Effector memory CD8-positive, alpha-beta T cell (primary cell): ENCODE results near the gene ELF3.
"Not testable (repeated sequence)": the region's sequence is repeated elsewhere in the genome, so short reads cannot be mapped to it uniquely, and the experiment has no call there.

Experiments
- ATAC-seq: fragments of 150-1000 bp; cut with Tn5 transposase; replicated peaks from 2 replicates; pipeline ENCODE4 v1.10.0; 2021; ENCODE audit warnings: mild to moderate bottlenecking, moderate library complexity
- DNase-seq, 3 experiments: peaks; one replicate each; pipeline ENCODE4 v3.0.0; 2021
- H3K27ac Mint-ChIP-seq, 2 donors: one replicate each; pipeline ENCODE4 v1.8.0; 2022; ENCODE audit warnings: mild to moderate bottlenecking in 2 of 2, mixed read lengths in 2 of 2, moderate library complexity in 2 of 2
- H3K27me3 Mint-ChIP-seq, 2 donors: one replicate each; pipeline ENCODE4 v1.8.0; 2022; ENCODE audit warnings: mixed read lengths in 2 of 2
- H3K36me3 Mint-ChIP-seq: one replicate; pipeline ENCODE4 v1.8.0; 2022; ENCODE audit warnings: mild to moderate bottlenecking, moderate library complexity, mixed read lengths; ENCODE audit not compliant: insufficient read depth
- H3K4me1 Mint-ChIP-seq, 2 donors: one replicate each; pipeline ENCODE4 v1.8.0; 2022; ENCODE audit warnings: low read depth in 2 of 2, mixed read lengths in 2 of 2
- H3K4me3 Mint-ChIP-seq, 2 donors: one replicate each; pipeline ENCODE4 v1.8.0; 2022; ENCODE audit warnings: mild to moderate bottlenecking in 2 of 2, mixed read lengths in 2 of 2, moderate library complexity in 2 of 2
- H3K9me3 Mint-ChIP-seq, 2 donors: one replicate each; pipeline ENCODE4 v1.8.0; 2022; ENCODE audit warnings: mixed read lengths in 2 of 2

ELF3 gene

GRCh38 chr1:202014060-202014459 lies 3.7 kb downstream of the ELF3 start:
- H3K27me3 Mint-ChIP-seq, result peaks cover 21 to 25% of the 10 kb centered on the region in 2 donors
- DNase-seq, result no peak

GRCh38 chr1:202014915-202015661 lies 4.7 kb downstream of the ELF3 start:
- Mint-ChIP-seq H3K4me3 (no peak overlapping the region), H3K36me3 (peaks cover 3% of the 10 kb centered on the region), H3K27me3 (peaks cover 24 to 31% of the 10 kb centered on the region in 2 donors), H3K4me1 (peaks cover 6 to 8% of the 10 kb centered on the region in 2 donors), H3K9me3 (no peaks in the 10 kb centered on the region), H3K27ac (no peak overlapping the region)
- no peak for ATAC-seq
- DNase-seq, result no peak

More at GRCh38 chr1:202014060-202014459, 3.7 kb downstream of the ELF3 start:
- Mint-ChIP-seq H3K36me3 (peaks cover 3% of the 10 kb centered on the region), H3K4me1 (peaks cover 8 to 9% of the 10 kb centered on the region in 2 donors), H3K4me3 (no peak overlapping the region), H3K27ac (no peak overlapping the region), H3K9me3 (no peaks in the 10 kb centered on the region)
- no peak for ATAC-seq

GRCh38 chr1:202015662-202015937 lies 5.2 kb downstream of the ELF3 start:
- Mint-ChIP-seq H3K4me3 (no peak overlapping the region), H3K4me1 (peaks cover 6 to 8% of the 10 kb centered on the region in 2 donors), H3K36me3 (no peaks in the 10 kb centered on the region), H3K27ac (no peak overlapping the region), H3K27me3 (peaks cover 24 to 31% of the 10 kb centered on the region in 2 donors), H3K9me3 (no peaks in the 10 kb centered on the region)
- no peak for DNase-seq
- no peak for ATAC-seq

GRCh38 chr1:202016022-202016810 lies 5.8 kb downstream of the ELF3 start:
- Mint-ChIP-seq H3K4me3 (no peak overlapping the region), H3K27me3 (peaks cover 24 to 35% of the 10 kb centered on the region in 2 donors), H3K36me3 (no peaks in the 10 kb centered on the region), H3K9me3 (no peaks in the 10 kb centered on the region), H3K27ac (no peak overlapping the region), H3K4me1 (peaks cover 6 to 8% of the 10 kb centered on the region in 2 donors)
- ATAC-seq (no peak), DNase-seq (no peak)

GRCh38 chr1:202016811-202017748 lies 6.7 kb downstream of the ELF3 start:
- no peak overlapping the region for H3K27ac Mint-ChIP-seq
- H3K27me3 Mint-ChIP-seq, result peaks cover 31 to 44% of the 10 kb centered on the region in 2 donors
- peaks cover 6 to 8% of the 10 kb centered on the region in 2 donors for H3K4me1 Mint-ChIP-seq
- no peak for DNase-seq
- H3K36me3 Mint-ChIP-seq, result no peaks in the 10 kb centered on the region
- H3K9me3 Mint-ChIP-seq, result no peaks in the 10 kb centered on the region
- ATAC-seq, result no peak
- no peak overlapping the region for H3K4me3 Mint-ChIP-seq

- H3K36me3 Mint-ChIP-seq, result no peaks in the 10 kb centered on the region
- no peak overlapping the region for H3K4me3 Mint-ChIP-seq
- ATAC-seq (no peak), DNase-seq (no peak)
- H3K9me3 Mint-ChIP-seq, result no peaks in the 10 kb centered on the region
- peaks cover 31 to 48% of the 10 kb centered on the region in 2 donors for H3K27me3 Mint-ChIP-seq
- H3K27ac Mint-ChIP-seq, result peak overlapping the region in 1 of 2 donors; percentile 32
- H3K4me1 Mint-ChIP-seq, result peaks cover 6 to 8% of the 10 kb centered on the region in 2 donors
These were observed 7.5 kb downstream of the ELF3 start for GRCh38 chr1:202017749-202018467.

- H3K36me3 Mint-ChIP-seq, result no peaks in the 10 kb centered on the region
- no peaks in the 10 kb centered on the region for H3K9me3 Mint-ChIP-seq
- peaks cover 6 to 8% of the 10 kb centered on the region in 2 donors for H3K4me1 Mint-ChIP-seq
- DNase-seq (no peak), ATAC-seq (no peak)
- peak overlapping the region in 1 of 2 donors; percentile 18 for H3K4me3 Mint-ChIP-seq
- H3K27ac Mint-ChIP-seq, result peak overlapping the region; percentile 19 to 32
- H3K27me3 Mint-ChIP-seq, result peaks cover 37 to 56% of the 10 kb centered on the region in 2 donors
These were observed 8.3 kb downstream of the ELF3 start for GRCh38 chr1:202018468-202019234.

GRCh38 chr1:202019235-202019558 lies 8.8 kb downstream of the ELF3 start:
- H3K4me1 Mint-ChIP-seq, DNase-seq, H3K9me3 Mint-ChIP-seq, H3K36me3 Mint-ChIP-seq, ATAC-seq: not testable (repeated sequence)
- Mint-ChIP-seq H3K4me3 (peak overlapping the region in 1 of 2 donors; percentile 18), H3K27me3 (peaks cover 37 to 56% of the 10 kb centered on the region in 2 donors), H3K27ac (peak overlapping the region in 1 of 2 donors; percentile 19)

- Mint-ChIP-seq H3K36me3 (no peaks in the 10 kb centered on the region), H3K27me3 (peaks cover 27 to 41% of the 10 kb centered on the region in 2 donors)
These were observed 12.6 kb downstream of the ELF3 start for GRCh38 chr1:202023001-202023433.

GRCh38 chr1:202029171-202029665 lies 18.8 kb downstream of the ELF3 start:
- H3K4me1 Mint-ChIP-seq, result no peaks in the 10 kb centered on the region
- DNase-seq, result no peak
- no peak overlapping the region for H3K4me3 Mint-ChIP-seq
- peaks cover 0 to 6% of the 10 kb centered on the region in 2 donors for H3K27me3 Mint-ChIP-seq
- H3K36me3 Mint-ChIP-seq, result no peaks in the 10 kb centered on the region
- H3K27ac Mint-ChIP-seq, result no peak overlapping the region
- ATAC-seq, result no peak
- no peaks in the 10 kb centered on the region for H3K9me3 Mint-ChIP-seq

More at GRCh38 chr1:202023001-202023433, 12.6 kb downstream of the ELF3 start:
- Mint-ChIP-seq H3K4me1 (peaks cover 6 to 8% of the 10 kb centered on the region in 2 donors), H3K27ac (no peak overlapping the region), H3K4me3 (no peak overlapping the region), H3K9me3 (no peaks in the 10 kb centered on the region)
- DNase-seq (no peak), ATAC-seq (no peak)

GRCh38 chr1:202029727-202030126 lies 19.3 kb downstream of the ELF3 start:
- no peak for DNase-seq
- Mint-ChIP-seq H3K27ac (no peak overlapping the region), H3K9me3 (no peaks in the 10 kb centered on the region), H3K4me3 (no peak overlapping the region), H3K36me3 (no peaks in the 10 kb centered on the region), H3K27me3 (peaks cover 0 to 6% of the 10 kb centered on the region in 2 donors), H3K4me1 (no peaks in the 10 kb centered on the region)
- ATAC-seq, result no peak

GRCh38 chr1:202031796-202032195 lies 21.4 kb downstream of the ELF3 start:
- no peak overlapping the region for H3K4me3 Mint-ChIP-seq
- no peak overlapping the region for H3K27ac Mint-ChIP-seq
- DNase-seq (no peak), ATAC-seq (no peak)
- H3K27me3 Mint-ChIP-seq, result peaks cover 0 to 6% of the 10 kb centered on the region in 2 donors
- H3K9me3 Mint-ChIP-seq, result no peaks in the 10 kb centered on the region
- no peaks in the 10 kb centered on the region for H3K36me3 Mint-ChIP-seq
- no peaks in the 10 kb centered on the region for H3K4me1 Mint-ChIP-seq
